Activated naive CD4-positive, alpha-beta T cell (primary cell): Measurements from ENCODE around the gene SIGLEC5.
"Not testable (repeated sequence)": the region's sequence is repeated elsewhere in the genome, so short reads cannot be mapped to it uniquely, and the experiment has no call there.

ENCODE experiments used
- DNase-seq, 4 experiments: peaks; one replicate each; lab custom pipeline; 2025; lab: John Stamatoyannopoulos, UW

The SIGLEC5 gene, protein sequence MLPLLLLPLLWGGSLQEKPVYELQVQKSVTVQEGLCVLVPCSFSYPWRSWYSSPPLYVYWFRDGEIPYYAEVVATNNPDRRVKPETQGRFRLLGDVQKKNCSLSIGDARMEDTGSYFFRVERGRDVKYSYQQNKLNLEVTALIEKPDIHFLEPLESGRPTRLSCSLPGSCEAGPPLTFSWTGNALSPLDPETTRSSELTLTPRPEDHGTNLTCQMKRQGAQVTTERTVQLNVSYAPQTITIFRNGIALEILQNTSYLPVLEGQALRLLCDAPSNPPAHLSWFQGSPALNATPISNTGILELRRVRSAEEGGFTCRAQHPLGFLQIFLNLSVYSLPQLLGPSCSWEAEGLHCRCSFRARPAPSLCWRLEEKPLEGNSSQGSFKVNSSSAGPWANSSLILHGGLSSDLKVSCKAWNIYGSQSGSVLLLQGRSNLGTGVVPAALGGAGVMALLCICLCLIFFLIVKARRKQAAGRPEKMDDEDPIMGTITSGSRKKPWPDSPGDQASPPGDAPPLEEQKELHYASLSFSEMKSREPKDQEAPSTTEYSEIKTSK

DNA sequence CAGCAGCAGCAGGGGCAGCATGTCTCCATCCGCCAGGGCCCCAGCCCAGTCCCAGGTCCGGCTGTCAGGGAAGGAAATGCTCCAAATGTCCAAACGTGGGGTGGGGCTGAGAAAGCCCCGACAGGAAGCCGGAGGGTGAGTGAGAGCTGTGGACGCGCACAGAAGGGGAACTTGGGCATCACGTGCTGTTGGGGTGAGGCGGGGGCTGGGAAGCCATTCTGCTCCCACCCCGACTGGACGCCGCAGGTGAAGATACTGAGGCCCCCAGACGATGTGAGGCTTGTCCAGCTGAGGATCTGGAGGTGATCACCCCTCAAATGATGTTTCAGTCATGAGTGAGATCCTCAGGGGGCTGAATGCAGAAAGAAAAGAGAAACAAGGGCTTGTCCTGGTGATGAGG, at the start of gene SIGLEC5:
Gene SIGLEC5, minus strand, starts transcription at position 87 of the 400 bp plus-strand sequence. Its CDS starts 66 bp downstream, at position 21.
- not testable (repeated sequence) for DNase-seq

DNA sequence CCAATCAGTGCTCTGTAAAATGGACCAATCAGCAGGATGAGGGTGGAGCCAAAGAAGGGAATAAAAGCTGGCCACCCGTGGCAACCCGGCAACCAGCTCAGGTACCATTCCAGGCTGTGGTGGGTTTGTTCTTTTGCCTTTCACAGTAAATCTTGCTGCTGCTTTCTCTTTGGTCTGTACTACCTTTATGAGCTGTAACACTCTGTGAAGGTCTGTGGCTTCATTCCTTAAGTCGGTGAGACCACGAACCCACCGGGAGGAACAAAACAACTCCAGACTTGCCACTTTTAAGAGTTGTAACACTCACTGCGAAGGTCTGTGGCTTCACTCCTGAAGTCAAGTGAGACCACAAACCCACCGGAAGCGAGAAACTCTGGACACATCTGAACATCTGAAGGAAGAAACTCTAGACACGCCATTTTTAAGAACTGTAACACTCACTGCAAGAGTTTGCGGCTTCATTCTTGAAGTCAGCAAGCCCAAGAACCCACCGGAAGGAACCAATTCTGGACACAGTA, 46.4 kb upstream of the SIGLEC5 start:
- DNase-seq: no peak

DNA sequence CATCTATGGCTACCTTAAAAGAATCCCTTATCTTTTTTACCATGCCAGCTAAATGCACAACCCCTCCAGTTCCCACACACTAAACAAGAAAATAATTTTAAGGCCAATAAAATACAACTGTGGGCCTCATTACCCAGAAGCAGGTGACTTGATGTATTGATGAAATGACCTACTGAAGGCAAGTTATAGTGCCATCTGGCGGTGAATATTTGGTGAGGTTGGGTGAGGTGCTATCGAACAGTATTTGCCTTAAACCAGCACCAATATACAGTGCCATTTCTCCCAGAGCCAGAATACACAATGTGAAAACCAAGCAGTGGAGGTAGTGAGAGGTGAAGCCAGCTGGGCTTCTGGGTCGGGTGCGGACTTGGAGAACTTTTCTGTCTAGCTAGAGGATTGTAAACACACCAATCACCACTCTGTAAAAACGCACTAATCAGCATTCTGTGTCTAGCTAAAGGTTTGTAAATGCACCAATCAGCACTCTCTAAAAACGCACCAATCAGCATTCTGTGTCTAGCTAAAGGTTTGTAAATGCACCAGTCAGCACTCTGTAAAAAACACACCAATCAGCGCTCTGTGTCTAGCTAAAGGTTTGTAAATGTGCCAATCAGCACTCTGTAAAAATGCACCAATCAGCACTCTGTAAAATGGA, 45.8 kb upstream of the SIGLEC5 start:
- DNase-seq: not testable (repeated sequence)

DNA sequence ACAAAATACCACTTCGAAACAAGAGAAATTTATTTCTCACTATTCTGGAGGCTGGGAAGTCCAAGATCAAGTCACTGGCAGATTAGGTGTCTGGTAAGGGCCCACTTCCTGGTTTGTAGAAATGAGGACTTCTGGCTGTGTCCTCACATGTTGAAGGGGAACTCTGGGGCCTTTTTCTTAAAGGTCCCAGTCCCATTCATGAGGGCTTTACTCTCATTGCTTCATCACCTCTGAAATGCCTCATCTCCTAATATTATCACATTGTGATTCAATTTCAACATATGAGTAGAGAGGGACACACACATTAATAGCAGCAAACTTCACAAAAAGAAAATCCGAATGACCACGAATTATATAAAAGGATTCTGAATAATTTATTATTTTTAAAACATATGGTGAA, 38.0 kb upstream of the SIGLEC5 start:
- no peak for DNase-seq

DNA sequence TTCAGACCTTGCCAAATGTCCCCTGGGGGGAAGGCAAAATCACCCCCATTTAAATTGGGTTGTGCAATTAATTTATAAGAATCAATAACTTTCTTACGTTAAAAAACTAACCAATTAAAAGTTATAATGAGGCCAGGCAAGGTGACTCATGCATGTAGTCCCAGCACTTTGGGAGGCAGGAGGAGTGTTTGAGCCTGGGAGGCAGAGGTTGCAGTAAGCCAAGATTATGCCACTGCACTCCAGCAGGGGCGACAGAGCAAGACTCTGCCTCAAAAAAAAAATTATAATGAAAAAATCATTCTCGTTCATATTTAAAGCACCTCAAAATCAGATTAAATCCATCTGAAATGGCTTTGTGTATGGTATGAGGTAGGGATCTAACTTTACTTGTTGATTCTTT, 34.8 kb upstream of the SIGLEC5 start:
- no peak for DNase-seq

DNA sequence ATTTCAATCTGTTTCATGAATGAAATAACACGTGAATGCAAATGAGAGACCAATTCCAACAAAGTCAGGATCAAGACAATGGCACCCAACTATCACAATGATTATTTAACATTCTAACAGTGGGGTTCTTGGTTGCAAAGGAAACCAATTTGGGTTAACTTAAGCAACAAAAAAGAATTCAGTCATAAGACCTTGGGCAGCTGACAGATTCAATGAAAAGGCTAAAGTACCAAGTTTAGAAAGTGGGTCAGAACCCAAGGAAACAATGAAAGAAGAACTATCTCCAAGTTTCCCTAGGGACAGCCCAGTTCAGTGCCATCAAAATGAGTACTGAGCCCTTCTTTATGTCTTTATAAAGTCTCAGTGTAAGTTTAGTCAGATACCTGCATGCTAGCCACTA, 33.9 kb upstream of the SIGLEC5 start:
- DNase-seq: no peak

DNA sequence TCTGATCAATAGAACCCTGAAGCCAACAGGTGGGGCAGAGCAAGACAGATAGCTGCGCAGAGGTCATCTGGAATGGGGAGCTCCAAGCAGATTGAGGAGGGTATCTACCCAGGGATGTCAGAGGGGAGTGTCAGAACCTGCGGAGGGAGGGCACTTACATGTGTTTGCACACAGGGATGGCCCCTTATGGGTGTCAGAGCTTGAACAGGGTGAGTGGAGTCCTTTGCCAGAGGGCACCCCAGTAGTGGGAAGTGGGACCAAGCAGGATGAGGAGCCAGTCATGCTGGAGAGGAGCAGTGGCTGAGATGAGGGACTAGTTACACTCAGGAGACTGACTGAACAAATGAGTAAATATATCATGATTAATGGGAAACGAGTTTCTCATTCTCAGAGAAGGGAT, 33.4 kb upstream of the SIGLEC5 start:
- no peak for DNase-seq

DNA sequence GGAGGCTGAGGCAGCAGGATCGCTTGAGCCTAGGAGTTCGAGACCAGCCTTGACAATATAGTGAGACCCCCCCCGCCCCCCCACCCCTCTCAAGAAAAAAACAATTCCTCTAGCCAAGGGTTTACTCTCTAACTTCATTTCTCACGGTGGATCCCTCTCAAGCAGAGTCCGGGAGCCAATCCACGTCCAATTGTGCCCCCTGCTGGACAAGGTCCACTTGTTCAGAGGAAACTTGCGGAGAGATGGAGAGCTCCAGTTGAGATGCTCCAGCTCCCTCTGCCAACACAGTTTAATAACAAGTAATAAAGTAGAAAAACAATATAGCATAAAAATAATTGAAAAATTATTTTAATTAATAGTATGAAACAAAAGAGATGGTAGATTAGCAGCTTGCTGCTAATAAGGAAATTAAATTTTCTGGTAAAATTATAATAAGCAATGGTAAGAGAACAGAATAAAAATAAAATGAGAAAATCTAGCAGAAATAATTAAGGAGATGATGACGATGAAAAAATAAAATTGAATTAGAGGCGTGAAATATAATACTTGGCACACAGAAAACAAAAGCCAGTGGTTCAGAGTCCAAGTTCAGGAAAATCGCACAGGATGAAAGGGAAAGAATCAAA, 30.9 kb upstream of the SIGLEC5 start:
- DNase-seq: peak in 2 of 4 experiments; percentile 15 to 26

DNA sequence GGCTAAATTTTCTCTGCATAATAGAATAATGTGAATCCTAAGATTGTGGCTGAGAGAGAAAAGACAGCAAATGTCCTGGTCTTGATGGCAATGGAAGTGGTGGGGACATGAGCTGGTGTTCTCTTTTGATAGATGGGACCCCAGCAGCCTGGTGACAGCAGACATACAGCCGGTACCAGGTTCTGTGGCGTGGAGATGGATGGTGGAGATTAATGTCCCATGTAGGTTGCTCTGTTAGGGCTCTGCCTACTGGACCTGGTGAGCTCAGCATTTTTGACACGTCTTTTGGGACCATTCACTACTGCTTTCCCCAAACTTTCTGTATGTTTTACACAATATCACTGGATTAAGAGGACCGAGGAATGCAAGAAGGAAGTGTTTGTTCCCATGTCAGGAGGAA, 24.6 kb upstream of the SIGLEC5 start:
- no peak for DNase-seq

DNA sequence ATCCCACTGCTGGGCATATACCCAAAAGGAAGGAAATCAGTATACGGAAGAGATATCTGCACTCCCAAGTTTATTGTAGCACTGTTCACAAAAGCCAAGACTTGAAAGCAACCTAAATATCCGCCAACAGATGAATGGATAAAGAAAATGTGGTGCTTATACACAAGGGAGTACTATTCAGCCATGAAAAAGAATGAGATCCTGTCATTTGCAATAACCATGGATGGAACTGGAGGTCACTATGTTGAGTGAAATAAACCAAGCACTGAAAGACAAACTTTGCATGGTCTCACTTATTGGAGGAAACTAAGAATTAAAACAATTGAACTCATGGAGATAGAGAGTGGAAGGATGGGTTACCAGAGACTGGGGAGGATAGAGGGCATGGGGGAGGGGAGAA, 23.0 kb upstream of the SIGLEC5 start:
- no peak for DNase-seq

DNA sequence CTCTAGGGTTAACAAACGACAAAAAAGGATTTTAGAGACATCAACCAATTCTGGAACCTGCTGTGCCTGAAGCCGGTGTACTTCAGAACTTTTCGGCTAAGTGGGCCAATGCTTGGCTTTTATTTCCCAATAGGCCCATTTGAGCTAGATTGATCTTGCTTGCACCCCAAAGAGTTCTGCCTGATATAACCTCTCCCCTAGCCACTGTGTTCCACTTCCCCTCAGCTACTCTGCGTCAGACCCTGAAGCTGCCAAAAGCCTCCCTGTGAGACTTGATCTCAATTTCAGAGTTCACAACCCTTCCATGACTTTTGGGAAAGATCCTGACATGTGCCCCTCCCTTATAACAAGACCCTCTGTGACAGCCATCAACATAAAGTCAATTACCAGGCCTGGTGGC, 22.1 kb upstream of the SIGLEC5 start:
- DNase-seq: no peak

DNA sequence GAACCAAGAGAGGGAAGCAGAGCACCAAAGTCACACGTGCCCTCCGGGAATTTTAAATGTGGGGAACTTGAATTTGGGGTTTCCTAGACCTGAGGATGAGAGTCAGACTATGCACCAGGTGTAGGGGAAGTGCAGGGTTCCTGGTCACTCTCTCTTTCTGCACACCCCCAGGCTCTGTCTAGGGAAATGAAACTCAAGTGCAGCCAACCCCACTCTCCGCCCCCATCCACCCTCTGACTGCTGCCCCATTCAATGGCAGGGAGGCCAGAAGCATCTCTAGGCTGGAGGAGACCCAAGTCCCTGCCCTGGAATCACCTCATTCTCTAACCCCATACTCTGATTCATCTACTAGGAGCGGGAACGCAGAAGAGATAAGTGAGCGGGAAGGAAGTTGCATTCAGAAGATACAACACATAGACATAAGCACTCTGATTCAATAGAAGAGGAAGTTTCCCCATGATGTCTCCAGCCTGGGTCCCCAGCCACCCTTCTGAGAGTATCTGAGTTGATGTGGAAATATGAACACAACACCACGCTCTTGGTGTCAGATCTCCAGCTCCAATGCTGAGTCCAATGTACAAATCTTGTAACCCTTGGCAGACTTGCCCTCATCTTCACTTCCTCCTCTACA, 21.1 kb upstream of the SIGLEC5 start:
- no peak for DNase-seq

DNA sequence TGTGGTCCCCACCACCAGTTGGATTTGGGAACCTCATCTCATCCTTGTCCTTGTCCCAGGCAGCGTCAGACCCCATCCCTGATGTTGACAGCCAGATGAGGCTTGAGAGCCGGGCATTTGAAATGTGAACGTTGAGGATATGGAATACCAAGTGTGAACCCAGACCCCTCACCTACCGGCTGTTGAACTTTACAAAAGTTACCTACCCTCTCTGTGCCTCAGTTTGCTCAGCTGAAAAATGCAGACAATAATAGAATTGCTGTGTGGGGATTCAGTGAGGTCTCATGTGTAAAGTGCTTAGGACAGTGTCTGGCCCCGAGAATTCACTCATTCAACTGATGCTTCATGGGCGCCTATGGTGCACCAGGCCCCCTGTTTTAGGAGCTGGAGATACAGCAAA, 17.1 kb upstream of the SIGLEC5 start:
- no peak for DNase-seq

DNA sequence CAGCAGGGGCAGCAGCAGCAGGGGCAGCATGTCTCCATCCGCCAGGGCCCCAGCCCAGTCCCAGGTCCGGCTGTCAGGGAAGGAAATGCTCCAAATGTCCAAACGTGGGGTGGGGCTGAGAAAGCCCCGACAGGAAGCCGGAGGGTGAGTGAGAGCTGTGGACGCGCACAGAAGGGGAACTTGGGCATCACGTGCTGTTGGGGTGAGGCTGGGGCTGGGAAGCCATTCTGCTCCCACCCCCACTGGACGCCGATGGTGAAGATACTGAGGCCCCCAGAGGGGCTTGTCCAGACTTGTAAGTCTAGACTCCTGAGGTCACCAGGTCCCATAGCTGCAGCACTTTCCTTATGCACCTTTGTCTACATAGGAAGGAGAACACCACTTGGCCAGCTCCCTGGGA, 16.5 kb upstream of the SIGLEC5 start, which contains the start of gene SIGLEC14:
Gene SIGLEC14, minus strand, starts transcription at position 96 of the 400 bp plus-strand sequence. Its CDS starts 66 bp downstream, at position 30.
- DNase-seq: not testable (repeated sequence)

DNA sequence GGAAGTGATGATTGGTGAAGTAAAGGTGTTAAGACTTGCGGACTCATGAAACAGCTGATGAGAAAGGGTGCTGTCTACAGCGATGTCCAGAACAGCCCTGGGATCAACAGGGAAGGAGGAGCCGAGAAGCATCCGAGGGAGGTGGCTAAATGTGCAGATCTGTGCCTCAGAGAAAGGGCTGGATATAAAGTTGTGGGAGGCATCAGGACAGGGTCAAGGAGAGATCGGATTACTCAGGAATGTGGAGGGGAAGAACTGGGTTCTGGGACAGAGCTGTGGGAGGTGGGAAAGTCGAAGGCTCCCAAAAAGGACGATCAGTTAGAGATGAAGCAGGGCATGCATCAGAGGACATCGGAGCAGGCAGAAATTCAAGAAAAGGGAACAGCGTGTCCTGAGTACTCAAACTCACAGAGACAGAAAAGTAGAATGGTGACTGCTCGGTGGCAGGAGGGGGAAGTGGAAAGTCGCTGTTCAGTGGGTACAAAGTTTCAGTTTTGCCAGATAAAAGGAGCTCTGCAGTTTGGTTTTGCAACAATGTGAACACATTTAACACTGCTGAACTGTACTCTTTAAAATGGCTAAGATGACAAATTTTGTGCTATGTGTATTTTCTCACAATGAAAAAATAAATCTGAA, 14.6 kb upstream of the SIGLEC5 start:
- no peak for DNase-seq

DNA sequence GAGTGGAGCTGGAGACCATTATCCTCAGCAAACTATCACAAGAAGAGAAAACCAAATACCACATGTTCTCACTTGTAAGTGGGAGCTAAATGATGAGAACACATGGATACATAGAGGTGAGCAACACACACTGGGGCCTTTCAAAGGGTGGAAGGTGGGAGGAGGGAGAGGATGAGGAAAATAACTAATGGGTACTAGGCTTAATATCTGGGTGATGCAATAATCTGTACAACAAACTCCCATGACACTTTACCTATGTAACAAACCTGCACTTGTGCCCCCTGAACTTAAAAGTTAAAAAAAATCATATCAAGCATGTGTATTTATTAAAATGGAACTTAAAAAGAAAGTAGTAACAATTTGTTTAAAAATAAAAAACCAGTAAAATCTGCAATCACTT, 11.4 kb upstream of the SIGLEC5 start:
- no peak for DNase-seq

DNA sequence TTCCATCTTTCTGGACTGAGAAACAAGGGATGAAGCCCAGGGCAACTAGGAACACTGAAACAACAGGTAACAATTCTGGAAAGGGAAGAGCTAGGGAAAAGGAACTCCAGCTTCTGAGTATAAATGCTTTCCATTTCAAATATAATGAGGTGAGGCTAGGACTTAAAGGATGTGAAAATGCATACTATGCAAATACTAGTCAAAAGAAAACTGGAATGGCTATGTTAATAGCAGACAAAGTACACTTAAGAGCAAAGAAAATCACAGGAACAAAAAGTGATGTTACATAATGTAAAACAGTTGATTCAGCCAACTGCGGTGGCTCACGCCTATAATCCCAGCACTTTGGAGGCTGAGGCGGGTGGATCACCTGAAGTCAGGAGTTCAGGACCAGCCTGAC, 10.2 kb upstream of the SIGLEC5 start:
- DNase-seq: no peak

DNA sequence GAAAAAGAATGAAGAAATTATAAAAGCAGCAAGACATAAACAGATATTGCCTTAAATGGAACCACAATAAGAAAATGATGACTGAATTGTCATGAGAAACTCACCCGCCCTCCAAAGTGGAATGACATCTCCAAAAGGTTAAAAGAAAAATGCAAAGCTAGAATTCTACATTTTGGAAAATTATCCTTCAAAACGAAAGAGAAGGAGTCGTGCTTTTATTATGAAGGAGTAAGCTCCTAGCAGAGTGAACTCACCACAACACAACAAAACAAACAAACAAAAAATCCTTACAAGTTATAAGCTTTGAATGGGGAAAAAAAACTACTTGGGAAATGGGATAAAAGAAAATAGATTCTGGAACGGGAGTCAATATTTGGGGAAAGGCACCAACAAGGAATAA, 9.7 kb upstream of the SIGLEC5 start:
- no peak for DNase-seq

DNA sequence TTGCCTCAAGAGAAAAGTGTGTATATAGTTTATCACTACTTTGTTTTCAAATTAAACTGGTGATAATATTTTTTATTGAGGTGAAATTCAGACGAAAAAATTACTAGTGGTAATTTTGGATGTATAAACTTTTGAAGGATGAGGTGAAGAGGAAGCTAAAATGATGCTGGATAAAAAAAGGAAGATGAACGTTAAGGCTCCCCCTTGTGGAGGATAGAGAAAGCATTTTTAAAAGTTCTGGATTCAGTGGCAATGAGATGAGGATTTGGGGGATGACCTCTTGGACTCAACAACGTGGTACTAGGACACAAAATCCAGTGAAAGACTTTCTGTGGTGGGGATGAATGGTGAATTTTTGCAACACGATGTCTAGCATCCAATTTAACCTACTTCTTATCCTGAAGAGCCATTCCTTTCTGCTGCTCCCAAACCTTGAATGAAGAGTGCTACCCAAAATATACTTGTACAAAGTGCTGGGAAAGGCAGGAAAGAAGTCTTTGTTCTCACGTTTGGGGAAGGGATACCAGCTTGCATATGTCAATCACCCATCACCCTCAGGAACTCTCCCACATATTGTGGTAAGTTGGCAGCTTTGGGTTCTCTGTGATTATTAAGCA, 7.3 kb upstream of the SIGLEC5 start:
- DNase-seq: no peak

DNA sequence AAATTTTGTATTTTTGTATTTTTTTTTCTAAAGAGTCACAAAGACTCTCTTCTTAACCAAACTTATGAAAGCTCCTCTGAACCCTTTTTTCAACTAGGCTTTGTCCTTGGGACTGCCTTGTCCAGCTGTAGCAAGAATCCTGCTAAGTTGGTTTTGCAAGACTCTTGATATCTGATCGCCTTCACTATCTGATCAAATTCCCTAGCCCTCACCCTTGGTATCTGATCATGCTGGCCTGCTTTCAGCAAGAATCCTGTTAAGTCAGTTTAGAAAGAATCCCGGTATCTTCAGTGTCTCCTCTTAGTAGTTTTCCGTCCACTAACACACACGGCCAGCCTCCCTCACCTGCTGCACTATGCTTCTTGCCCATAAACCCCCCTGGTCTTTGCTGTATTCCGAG, 1.9 kb upstream of the SIGLEC5 start:
- no peak for DNase-seq
